ENCODE results near the gene CAPN5. TPM values are rescaled to one million over a fixed set of nuclear protein-coding genes. Genes with fewer than 3 reads are reported as not detected.
A peak's percentile ranks its signal among the peaks of the same experiment; 100 is the strongest.

CAPN5 gene
- total RNA-seq, 1 experiment from 2014 or later, result 27.4 TPM

- TF ChIP-seq ZNF281 (CRISPR knock-in tag; IDR thresholded peaks at IDR 0.05), result no peak
- 0 out of 2 replicates have a peak, but pooled peaks have one; percentile 24 for TF ChIP-seq ARID4B (CRISPR knock-in tag; IDR thresholded peaks at IDR 0.05; ENCODE audit: borderline replicate concordance)
- no peak for TF ChIP-seq HMGA2 (CRISPR knock-in tag; IDR thresholded peaks at IDR 0.05)
- TF ChIP-seq SP1 (CRISPR knock-in tag; conservative IDR thresholded peaks at IDR 0.05), result peak; percentile 48; the same call in 1 of the 2 replicates
- TF ChIP-seq, protein P1, sequence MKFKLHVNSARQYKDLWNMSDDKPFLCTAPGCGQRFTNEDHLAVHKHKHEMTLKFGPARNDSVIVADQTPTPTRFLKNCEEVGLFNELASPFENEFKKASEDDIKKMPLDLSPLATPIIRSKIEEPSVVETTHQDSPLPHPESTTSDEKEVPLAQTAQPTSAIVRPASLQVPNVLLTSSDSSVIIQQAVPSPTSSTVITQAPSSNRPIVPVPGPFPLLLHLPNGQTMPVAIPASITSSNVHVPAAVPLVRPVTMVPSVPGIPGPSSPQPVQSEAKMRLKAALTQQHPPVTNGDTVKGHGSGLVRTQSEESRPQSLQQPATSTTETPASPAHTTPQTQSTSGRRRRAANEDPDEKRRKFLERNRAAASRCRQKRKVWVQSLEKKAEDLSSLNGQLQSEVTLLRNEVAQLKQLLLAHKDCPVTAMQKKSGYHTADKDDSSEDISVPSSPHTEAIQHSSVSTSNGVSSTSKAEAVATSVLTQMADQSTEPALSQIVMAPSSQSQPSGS (CRISPR knock-in tag; IDR thresholded peaks at IDR 0.05; ENCODE audit: borderline replicate concordance, low read depth), result no peak
- TF ChIP-seq TCF7 (CRISPR knock-in tag; IDR thresholded peaks at IDR 0.05; ENCODE audit: low read depth), result no peak
- no peak for TF ChIP-seq FOXJ3 (CRISPR knock-in tag; IDR thresholded peaks at IDR 0.05; ENCODE audit: borderline replicate concordance)
- TF ChIP-seq KAT7 (CRISPR knock-in tag; IDR thresholded peaks at IDR 0.05; ENCODE audit: borderline replicate concordance), result no peak
- TF ChIP-seq, protein P2, sequence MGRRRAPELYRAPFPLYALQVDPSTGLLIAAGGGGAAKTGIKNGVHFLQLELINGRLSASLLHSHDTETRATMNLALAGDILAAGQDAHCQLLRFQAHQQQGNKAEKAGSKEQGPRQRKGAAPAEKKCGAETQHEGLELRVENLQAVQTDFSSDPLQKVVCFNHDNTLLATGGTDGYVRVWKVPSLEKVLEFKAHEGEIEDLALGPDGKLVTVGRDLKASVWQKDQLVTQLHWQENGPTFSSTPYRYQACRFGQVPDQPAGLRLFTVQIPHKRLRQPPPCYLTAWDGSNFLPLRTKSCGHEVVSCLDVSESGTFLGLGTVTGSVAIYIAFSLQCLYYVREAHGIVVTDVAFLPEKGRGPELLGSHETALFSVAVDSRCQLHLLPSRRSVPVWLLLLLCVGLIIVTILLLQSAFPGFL (CRISPR knock-in tag; IDR thresholded peaks at IDR 0.05; ENCODE audit: borderline replicate concordance), result no peak
- TF ChIP-seq, protein P3, sequence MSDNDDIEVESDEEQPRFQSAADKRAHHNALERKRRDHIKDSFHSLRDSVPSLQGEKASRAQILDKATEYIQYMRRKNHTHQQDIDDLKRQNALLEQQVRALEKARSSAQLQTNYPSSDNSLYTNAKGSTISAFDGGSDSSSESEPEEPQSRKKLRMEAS (CRISPR knock-in tag; IDR thresholded peaks at IDR 0.05), result peak; percentile 58; the same call in 1 of the 2 replicates
- TF ChIP-seq, protein P4, sequence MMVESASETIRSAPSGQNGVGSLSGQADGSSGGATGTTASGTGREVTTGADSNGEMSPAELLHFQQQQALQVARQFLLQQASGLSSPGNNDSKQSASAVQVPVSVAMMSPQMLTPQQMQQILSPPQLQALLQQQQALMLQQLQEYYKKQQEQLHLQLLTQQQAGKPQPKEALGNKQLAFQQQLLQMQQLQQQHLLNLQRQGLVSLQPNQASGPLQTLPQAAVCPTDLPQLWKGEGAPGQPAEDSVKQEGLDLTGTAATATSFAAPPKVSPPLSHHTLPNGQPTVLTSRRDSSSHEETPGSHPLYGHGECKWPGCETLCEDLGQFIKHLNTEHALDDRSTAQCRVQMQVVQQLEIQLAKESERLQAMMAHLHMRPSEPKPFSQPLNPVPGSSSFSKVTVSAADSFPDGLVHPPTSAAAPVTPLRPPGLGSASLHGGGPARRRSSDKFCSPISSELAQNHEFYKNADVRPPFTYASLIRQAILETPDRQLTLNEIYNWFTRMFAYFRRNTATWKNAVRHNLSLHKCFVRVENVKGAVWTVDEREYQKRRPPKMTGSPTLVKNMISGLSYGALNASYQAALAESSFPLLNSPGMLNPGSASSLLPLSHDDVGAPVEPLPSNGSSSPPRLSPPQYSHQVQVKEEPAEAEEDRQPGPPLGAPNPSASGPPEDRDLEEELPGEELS (CRISPR knock-in tag; IDR thresholded peaks at IDR 0.05), result peak; percentile 19; the same call in 1 of the 2 replicates
- no peak for TF ChIP-seq SMAD4 (CRISPR knock-in tag; IDR thresholded peaks at IDR 0.05)
Measured at GRCh38 chr11:77046060-77046501, 20.7 kb upstream of the CAPN5 start (continued).
